GM19351 (cell line): ENCODE results near the gene GARNL3.

Source experiments
- ATAC-seq: cut with Tn5 transposase; IDR thresholded peaks from one replicate; pipeline ENCODE4 v1.9.1; 2021; ENCODE audit warnings: mild to moderate bottlenecking, moderate library complexity; ENCODE audit not compliant: unreplicated experiment

GARNL3 gene

DNA sequence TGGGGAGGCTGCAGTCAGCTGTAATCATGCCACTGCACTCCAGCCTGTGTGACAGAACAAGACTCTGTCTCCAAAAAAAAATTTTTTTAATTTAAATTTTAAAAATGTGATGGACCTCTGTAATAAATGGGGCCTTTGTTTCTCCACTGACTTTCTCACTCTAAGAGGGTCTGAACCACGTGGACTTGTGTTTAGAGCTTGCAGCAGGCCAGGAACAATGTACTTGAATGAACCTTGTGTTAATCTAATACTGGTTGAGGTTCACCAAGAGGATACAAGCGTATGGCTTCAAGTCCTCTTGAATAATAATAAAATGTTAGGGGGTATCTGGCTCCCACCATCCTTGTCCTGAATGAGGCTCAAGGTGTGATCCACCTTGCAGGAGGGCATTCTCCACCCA lies 118.0 kb downstream of the GARNL3 start:
- no peak for ATAC-seq

- no peak for ATAC-seq
These were observed 119.6 kb downstream of the GARNL3 start for GRCh38 chr9:127384016-127384730.

DNA sequence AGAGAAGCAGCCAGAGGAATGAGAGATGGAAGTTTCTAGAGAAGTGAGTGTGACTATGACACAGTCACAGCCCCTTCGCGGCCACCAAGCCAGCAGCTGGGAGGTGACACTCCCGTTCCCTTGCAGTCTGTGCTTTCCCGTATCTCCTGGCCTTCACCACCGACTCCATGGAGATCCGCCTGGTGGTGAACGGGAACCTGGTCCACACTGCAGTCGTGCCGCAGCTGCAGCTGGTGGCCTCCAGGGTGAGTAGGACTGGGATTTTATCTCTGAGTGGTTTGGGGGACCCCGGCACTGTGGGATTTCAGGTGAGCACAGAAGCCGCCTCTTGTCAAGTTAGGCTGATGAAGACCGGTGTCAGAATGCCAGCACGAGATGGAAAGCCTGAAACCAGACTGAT lies 120.3 kb downstream of the GARNL3 start:
- no peak for ATAC-seq

DNA sequence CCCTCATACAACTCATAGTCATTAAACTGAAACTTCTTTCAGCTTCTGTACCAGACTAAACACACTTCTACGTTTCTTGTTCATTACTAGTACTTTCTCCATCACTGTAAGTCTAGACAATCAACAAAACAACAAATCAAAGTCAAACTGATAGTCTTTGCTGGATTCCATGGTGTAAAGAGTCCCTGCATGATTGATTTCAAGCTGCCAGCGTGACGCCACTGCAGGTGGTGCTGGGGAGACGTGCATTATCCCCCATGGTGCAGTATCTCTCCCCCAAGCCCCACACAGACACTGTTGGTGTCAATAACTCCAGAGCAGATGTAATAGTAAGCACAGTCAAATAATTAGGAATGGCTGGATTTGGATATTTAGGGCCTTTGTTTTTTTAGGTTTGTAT lies 121.7 kb downstream of the GARNL3 start:
- ATAC-seq, result no peak

GRCh38 chr9:127386981-127387380 lies 122.4 kb downstream of the GARNL3 start:
- no peak for ATAC-seq

DNA sequence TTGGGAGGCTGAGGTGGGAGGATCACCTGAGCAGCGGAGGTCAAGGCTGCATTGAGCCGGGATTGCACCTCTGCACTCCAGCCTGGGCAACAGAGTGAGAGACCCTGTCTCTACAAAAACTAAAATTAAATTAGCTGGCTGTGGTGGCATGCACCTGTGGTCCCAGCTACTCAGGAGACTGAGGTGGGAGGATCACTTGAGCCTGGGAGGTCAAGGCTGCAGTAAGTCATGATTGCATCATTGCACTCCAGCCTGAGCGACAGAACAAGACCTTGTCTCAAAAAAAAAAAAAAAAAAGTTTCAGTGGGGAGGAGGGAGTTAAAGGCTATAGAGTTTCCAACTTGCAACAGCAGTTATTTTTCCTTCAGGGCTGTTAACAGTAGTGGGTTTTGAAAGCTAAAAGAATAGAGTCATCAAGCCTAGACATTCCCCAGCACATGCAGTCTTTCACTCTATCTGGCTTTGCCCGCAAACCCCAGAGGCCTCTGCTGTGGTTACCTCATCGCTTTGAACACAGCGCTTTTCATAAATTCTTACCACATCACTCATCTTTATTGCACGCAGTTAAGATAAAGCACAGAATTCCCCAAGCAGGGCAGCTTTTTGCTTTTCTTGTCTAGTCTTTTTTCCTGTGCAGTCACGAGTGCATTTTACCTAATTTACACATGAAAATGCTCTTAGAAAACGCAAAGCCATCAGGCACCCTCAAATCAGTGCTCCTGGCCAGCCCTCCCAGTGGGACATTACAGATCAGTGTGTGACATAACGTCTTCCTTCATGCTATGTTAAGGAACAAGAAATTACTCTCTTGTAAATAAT lies 123.7 kb downstream of the GARNL3 start:
- peak; percentile 91 for ATAC-seq

GRCh38 chr9:127388856-127389238 lies 124.3 kb downstream of the GARNL3 start:
- ATAC-seq, result no peak

- ATAC-seq, result no peak
These were observed 125.0 kb downstream of the GARNL3 start for GRCh38 chr9:127389381-127390247.

- ATAC-seq, result no peak
These were observed 125.6 kb downstream of the GARNL3 start for GRCh38 chr9:127390248-127390545.

DNA sequence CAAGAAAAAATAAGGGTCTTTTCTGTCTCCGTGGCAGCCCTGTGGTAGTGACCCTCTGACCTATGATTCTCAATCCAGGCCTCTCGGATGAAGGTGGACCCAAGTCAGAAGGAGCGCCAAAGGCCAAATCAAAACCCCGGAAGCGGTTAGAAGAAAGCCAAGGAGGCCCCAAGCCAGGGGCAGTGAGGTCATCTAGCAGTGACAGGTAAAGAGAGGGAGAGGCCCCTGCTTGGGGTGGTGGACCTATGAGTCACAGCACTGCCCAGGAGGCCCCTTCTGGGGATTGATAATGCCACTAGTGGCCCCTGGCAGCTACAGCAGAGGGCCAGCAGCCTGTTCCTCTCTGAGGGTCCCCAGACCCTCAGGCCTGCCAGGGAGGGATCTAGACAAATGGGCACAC lies 126.0 kb downstream of the GARNL3 start:
- ATAC-seq, result no peak

GRCh38 chr9:127392166-127392565 lies 127.6 kb downstream of the GARNL3 start:
- ATAC-seq, result no peak

DNA sequence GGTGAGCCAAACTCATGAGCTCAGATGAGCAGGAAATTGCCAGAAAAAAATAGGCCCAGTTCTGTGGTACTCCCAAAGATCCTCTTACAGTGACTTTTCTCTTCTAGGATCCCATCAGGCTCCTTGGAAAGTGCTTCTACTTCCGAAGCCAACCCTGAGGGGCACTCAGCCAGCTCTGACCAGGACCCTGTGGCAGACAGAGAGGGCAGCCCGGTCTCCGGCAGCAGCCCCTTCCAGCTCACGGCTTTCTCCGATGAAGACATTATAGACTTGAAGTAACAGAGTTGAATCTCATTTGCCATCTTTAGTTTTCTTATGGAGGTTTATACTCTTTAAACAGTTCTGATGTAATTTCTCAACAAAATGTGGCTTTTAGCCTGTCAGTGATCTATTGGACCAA lies 128.4 kb downstream of the GARNL3 start:
- no peak for ATAC-seq

DNA sequence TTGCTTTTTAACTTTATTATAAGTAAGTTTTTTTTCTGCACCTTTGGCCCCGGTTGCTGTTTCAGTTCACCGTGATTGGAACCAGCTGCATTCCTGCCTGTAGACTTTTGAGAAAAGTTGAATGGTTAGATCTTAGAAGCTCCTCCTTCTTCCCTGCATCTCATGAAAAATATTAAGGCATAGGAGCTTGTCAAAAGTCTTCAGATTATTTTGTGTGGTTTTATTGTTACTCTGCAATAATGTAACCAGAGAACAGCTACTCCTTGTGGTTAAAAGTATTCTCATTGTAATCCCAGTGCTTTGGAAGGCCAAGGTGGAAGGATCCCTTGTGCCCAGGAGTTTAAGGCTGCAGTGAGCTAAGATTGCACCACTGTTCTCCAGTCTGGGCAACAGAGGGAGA lies 129.1 kb downstream of the GARNL3 start:
- ATAC-seq, result no peak

- ATAC-seq, result no peak
These were observed 131.1 kb downstream of the GARNL3 start for GRCh38 chr9:127395497-127396252.

DNA sequence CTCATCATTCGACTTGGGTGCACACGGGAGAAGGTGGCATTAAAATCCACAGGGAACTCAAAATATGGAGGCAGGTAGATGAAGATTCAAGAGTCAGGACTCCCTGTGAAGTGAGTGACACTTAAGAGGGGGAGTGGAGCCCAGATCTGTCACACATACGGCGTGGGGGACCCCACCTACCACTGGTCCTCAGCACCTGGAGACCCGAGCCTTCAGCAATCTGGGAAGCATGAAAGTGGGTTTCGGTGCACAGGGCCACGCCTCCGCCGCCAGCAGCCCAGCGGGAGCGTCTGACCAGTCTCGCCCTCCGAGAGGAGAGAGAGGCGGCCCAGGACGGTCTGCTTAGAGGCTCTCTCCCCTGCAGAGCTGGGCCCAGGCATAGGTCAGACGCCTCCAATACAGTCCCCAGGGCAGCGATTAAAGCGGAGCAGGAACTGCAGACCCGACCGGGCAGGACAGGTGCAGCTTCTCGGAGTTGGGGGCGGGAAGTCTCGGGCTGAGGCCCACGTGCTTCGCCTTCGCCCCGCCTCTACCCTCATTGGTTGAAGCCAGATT lies 131.8 kb downstream of the GARNL3 start:
- ATAC-seq, result no peak

GRCh38 chr9:127396808-127397645 lies 132.5 kb downstream of the GARNL3 start, which contains the start of gene SLC2A8:
TSS of gene SLC2A8 (plus strand) at chr9:127397169. CDS start at chr9:127397231, 62 bp downstream.
- peak; percentile 94 for ATAC-seq

GRCh38 chr9:127397646-127398274 lies 133.2 kb downstream of the GARNL3 start:
- no peak for ATAC-seq

- ATAC-seq, result no peak
These were observed 133.7 kb downstream of the GARNL3 start for GRCh38 chr9:127398275-127398647.

DNA sequence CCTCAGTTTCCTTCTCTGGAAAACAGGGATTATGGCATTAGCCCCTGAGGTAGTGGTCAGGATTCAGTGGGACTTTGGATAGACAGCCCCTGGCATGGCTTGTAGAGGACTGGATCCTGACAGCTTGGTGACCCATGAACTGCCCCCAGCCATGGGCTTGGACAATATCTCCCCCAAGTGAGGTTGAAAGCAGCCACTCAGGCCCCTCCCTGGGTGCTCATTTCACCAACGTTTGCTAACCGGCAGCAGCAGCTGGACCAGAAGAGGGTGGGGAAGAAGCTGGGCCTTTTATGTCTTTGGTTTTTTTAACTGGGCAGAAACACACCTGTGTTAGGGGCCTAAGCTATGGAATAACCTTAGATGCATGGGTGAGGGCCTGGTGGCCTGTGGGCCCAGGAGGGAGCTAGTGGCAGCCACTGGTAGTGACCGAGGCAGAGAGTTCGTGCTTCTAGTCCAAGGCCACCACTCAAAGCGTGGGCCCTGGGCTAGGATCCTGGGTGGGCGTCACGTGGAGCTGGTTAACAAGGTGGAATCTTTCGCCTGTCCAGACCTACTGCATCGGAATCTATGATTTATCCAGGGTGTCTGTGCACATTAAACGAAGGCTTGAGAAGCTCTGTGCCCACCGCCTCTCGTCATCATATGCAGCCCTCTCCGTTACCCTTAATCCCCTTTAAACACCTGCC lies 134.3 kb downstream of the GARNL3 start:
- ATAC-seq, result no peak
